ENCODE data around the gene CTTNBP2. TPM values are rescaled to one million over a fixed set of nuclear protein-coding genes. Genes with fewer than 3 reads are reported as not detected.

Gene CTTNBP2
- total RNA-seq, 1 donor from 2014 or later, result 25.0 TPM

GRCh38 chr7:117803476-117803875 lies 69.8 kb downstream of the CTTNBP2 start:
- Histone ChIP-seq H3K36me3 (no peaks in the 10 kb centered on the region), H3K27me3 (no peaks in the 10 kb centered on the region), H3K4me3 (no peak overlapping the region), H3K27ac (no peak overlapping the region), H3K4me1 (peaks cover 7% of the 10 kb centered on the region), H3K9me3 (no peaks in the 10 kb centered on the region)
- intact Hi-C loops (cut with DNase I), result no loop called here
- DNase-seq (ENCODE audit: extremely low spot score in 2 of 2), result no peak
- TF ChIP-seq CTCF (IDR thresholded peaks at IDR 0.05) (no peak), POLR2AphosphoS5 (IDR thresholded peaks at IDR 0.05; ENCODE audit: insufficient read depth in 1 of 2, low read depth in 1 of 2) (no peak), POLR2A (IDR thresholded peaks at IDR 0.05) (no peak)

GRCh38 chr7:117802660-117803059 lies 70.6 kb downstream of the CTTNBP2 start:
- Histone ChIP-seq H3K4me1 (peaks cover 2% of the 10 kb centered on the region), H3K36me3 (no peaks in the 10 kb centered on the region), H3K27me3 (no peaks in the 10 kb centered on the region), H3K9me3 (no peaks in the 10 kb centered on the region), H3K4me3 (no peak overlapping the region), H3K27ac (no peak overlapping the region)
- intact Hi-C loops (cut with DNase I), result no loop called here
- no peak for TF ChIP-seq POLR2AphosphoS5 (IDR thresholded peaks at IDR 0.05; ENCODE audit: insufficient read depth in 1 of 2, low read depth in 1 of 2)
- no peak for TF ChIP-seq CTCF (IDR thresholded peaks at IDR 0.05)
- no peak for TF ChIP-seq POLR2A (IDR thresholded peaks at IDR 0.05)
- no peak for DNase-seq (ENCODE audit: extremely low spot score in 2 of 2)

- TF ChIP-seq POLR2AphosphoS5 (IDR thresholded peaks at IDR 0.05; ENCODE audit: insufficient read depth in 1 of 2, low read depth in 1 of 2) (no peak), POLR2A (IDR thresholded peaks at IDR 0.05) (no peak), CTCF (IDR thresholded peaks at IDR 0.05) (no peak)
- Histone ChIP-seq H3K27ac (no peak overlapping the region), H3K27me3 (no peaks in the 10 kb centered on the region), H3K4me1 (no peaks in the 10 kb centered on the region), H3K9me3 (no peaks in the 10 kb centered on the region), H3K36me3 (no peaks in the 10 kb centered on the region), H3K4me3 (no peak overlapping the region)
- intact Hi-C loops (cut with DNase I), result no loop called here
- no peak for DNase-seq (ENCODE audit: extremely low spot score in 2 of 2)
Observed at GRCh38 chr7:117800841-117801240, 72.4 kb downstream of the CTTNBP2 start.

- Histone ChIP-seq H3K27ac (no peak overlapping the region), H3K36me3 (no peaks in the 10 kb centered on the region), H3K4me3 (no peak overlapping the region), H3K27me3 (no peaks in the 10 kb centered on the region), H3K4me1 (no peaks in the 10 kb centered on the region), H3K9me3 (no peaks in the 10 kb centered on the region)
- intact Hi-C loops (cut with DNase I), result no loop called here
- TF ChIP-seq CTCF (IDR thresholded peaks at IDR 0.05) (no peak), POLR2A (IDR thresholded peaks at IDR 0.05) (no peak), POLR2AphosphoS5 (IDR thresholded peaks at IDR 0.05; ENCODE audit: insufficient read depth in 1 of 2, low read depth in 1 of 2) (no peak)
- no peak for DNase-seq (ENCODE audit: extremely low spot score in 2 of 2)
Observed at GRCh38 chr7:117800406-117800805, 72.8 kb downstream of the CTTNBP2 start.

- no peak overlapping the region for H3K27ac ChIP-seq
- H3K9me3 ChIP-seq, result no peaks in the 10 kb centered on the region
- intact Hi-C loops (cut with DNase I), result no loop called here
- H3K27me3 ChIP-seq, result no peaks in the 10 kb centered on the region
- no peaks in the 10 kb centered on the region for H3K36me3 ChIP-seq
- DNase-seq (ENCODE audit: extremely low spot score in 2 of 2), result no peak
- TF ChIP-seq CTCF (IDR thresholded peaks at IDR 0.05) (no peak), POLR2A (IDR thresholded peaks at IDR 0.05) (no peak), POLR2AphosphoS5 (IDR thresholded peaks at IDR 0.05; ENCODE audit: insufficient read depth in 1 of 2, low read depth in 1 of 2) (no peak)
- H3K4me1 ChIP-seq, result no peaks in the 10 kb centered on the region
- no peak overlapping the region for H3K4me3 ChIP-seq
Observed at GRCh38 chr7:117796889-117797288, 76.4 kb downstream of the CTTNBP2 start.
